Ishikawa (cell line): ENCODE data around the gene SLC24A3.

Experiments
- CEBPB ChIP-seq: IDR thresholded peaks from 2 replicates; pipeline ENCODE4 v1.6.1; 2012
- CREB1 ChIP-seq: IDR thresholded peaks from 2 replicates; pipeline ENCODE4 v1.6.1; 2012; ENCODE audit warnings: low read depth
- EGR1 ChIP-seq: IDR thresholded peaks from 2 replicates; pipeline ENCODE4 v1.6.1; 2012
- RAD21 ChIP-seq: IDR thresholded peaks from 2 replicates; pipeline ENCODE4 v1.6.1; 2012; ENCODE audit warnings: low read depth
- TAF1 ChIP-seq: IDR thresholded peaks from 2 replicates; pipeline ENCODE4 v1.6.1; 2012; ENCODE audit warnings: low read depth, mild to moderate bottlenecking
- TCF12 ChIP-seq: IDR thresholded peaks from 2 replicates; pipeline ENCODE4 v1.6.1; 2012; ENCODE audit warnings: low read depth
- YY1 ChIP-seq: IDR thresholded peaks from 2 replicates; pipeline ENCODE4 v1.6.1; 2012; ENCODE audit warnings: low read depth
- ZBTB7A ChIP-seq: IDR thresholded peaks from 2 replicates; pipeline ENCODE4 v1.6.1; 2012; ENCODE audit warnings: low read depth
- TF ChIP-seq, protein P1 (sequence below): IDR thresholded peaks from 2 replicates; pipeline ENCODE4 v1.6.1; 2012
- TF ChIP-seq, protein P2 (sequence below): IDR thresholded peaks from 2 replicates; pipeline ENCODE4 v1.6.1; 2012; ENCODE audit warnings: low read depth, mild to moderate bottlenecking
- TF ChIP-seq, protein P3 (sequence below): IDR thresholded peaks from 2 replicates; pipeline ENCODE4 v1.6.1; 2012

DNA sequence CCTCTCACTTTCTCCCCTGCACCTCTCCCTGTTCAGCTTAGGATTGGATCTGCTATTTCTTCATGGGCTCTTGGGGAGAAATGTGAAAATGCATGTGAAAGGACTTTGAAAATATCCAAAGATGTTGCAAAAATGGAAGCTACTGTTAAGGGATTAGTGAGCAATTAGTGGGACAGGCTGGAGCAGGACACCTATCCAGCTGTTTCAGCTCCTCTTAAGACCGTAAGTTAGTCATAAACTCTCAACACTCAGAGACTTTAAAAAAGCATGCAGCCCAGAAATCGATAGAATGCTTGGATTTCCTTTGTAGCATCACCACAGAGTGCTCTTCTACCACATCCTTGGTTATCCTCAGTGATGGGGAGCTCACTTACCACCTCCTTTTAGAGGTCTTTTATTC is 88.7 kb downstream of the SLC24A3 start:
- TF ChIP-seq, protein P1, sequence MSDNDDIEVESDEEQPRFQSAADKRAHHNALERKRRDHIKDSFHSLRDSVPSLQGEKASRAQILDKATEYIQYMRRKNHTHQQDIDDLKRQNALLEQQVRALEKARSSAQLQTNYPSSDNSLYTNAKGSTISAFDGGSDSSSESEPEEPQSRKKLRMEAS: no peak
- TF ChIP-seq RAD21 (no peak), ZBTB7A (no peak), CREB1 (no peak), TAF1 (no peak), CEBPB (no peak), YY1 (no peak), EGR1 (no peak), TCF12 (no peak)
- TF ChIP-seq, protein P2, sequence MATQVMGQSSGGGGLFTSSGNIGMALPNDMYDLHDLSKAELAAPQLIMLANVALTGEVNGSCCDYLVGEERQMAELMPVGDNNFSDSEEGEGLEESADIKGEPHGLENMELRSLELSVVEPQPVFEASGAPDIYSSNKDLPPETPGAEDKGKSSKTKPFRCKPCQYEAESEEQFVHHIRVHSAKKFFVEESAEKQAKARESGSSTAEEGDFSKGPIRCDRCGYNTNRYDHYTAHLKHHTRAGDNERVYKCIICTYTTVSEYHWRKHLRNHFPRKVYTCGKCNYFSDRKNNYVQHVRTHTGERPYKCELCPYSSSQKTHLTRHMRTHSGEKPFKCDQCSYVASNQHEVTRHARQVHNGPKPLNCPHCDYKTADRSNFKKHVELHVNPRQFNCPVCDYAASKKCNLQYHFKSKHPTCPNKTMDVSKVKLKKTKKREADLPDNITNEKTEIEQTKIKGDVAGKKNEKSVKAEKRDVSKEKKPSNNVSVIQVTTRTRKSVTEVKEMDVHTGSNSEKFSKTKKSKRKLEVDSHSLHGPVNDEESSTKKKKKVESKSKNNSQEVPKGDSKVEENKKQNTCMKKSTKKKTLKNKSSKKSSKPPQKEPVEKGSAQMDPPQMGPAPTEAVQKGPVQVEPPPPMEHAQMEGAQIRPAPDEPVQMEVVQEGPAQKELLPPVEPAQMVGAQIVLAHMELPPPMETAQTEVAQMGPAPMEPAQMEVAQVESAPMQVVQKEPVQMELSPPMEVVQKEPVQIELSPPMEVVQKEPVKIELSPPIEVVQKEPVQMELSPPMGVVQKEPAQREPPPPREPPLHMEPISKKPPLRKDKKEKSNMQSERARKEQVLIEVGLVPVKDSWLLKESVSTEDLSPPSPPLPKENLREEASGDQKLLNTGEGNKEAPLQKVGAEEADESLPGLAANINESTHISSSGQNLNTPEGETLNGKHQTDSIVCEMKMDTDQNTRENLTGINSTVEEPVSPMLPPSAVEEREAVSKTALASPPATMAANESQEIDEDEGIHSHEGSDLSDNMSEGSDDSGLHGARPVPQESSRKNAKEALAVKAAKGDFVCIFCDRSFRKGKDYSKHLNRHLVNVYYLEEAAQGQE: no peak
- TF ChIP-seq, protein P3, sequence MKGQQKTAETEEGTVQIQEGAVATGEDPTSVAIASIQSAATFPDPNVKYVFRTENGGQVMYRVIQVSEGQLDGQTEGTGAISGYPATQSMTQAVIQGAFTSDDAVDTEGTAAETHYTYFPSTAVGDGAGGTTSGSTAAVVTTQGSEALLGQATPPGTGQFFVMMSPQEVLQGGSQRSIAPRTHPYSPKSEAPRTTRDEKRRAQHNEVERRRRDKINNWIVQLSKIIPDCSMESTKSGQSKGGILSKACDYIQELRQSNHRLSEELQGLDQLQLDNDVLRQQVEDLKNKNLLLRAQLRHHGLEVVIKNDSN: no peak
